ENCODE data around the gene SLC9A2. TPM values are rescaled to one million over a fixed set of nuclear protein-coding genes. Genes with fewer than 3 reads are reported as not detected.

The SLC9A2 gene, protein sequence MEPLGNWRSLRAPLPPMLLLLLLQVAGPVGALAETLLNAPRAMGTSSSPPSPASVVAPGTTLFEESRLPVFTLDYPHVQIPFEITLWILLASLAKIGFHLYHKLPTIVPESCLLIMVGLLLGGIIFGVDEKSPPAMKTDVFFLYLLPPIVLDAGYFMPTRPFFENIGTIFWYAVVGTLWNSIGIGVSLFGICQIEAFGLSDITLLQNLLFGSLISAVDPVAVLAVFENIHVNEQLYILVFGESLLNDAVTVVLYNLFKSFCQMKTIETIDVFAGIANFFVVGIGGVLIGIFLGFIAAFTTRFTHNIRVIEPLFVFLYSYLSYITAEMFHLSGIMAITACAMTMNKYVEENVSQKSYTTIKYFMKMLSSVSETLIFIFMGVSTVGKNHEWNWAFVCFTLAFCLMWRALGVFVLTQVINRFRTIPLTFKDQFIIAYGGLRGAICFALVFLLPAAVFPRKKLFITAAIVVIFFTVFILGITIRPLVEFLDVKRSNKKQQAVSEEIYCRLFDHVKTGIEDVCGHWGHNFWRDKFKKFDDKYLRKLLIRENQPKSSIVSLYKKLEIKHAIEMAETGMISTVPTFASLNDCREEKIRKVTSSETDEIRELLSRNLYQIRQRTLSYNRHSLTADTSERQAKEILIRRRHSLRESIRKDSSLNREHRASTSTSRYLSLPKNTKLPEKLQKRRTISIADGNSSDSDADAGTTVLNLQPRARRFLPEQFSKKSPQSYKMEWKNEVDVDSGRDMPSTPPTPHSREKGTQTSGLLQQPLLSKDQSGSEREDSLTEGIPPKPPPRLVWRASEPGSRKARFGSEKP
- total RNA-seq: under 1 TPM in 1 of 2 donors, not detected in 1; 0.22 TPM

DNA sequence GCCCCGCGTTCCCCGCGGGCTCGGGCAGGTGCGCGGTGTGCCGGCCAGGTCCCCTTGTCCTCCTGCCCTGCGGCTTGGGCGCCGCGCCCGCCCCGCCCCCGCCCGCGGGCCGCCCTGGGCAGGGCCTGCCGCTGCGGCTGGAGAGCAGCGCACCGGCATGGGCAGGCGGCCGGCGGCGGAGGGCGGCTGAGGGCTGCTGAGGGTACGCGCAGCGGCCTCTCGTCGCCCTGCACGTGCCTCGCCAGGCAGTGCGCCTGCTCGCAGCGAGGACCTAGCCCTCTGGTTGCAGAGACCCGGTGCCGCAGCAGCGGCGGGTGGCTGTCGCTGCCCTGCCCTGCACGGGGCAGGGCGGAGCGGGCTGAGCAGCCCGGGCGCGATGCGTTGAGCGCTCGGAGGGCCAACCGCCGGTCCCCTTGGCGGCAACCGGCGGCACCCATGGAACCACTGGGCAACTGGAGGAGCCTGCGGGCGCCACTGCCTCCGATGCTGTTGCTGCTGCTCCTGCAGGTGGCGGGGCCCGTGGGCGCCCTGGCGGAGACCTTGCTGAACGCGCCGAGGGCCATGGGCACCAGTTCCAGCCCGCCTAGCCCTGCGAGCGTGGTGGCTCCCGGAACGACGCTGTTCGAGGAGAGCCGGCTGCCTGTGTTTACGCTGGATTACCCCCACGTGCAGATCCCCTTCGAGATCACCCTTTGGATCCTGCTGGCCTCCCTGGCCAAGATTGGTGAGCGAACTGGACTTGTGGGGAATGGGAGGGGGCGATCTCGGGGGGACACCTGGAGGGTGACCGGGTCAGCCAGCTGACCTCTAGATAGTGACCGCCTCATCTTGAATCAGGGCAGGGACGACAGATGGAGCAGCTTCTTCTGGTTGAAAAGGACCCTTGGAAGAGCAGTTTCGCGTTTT, at the start of gene SLC9A2:
SLC9A2 (plus strand) TSS at position 140 of the 906 bp plus-strand sequence; CDS start at position 436, 296 bp downstream.
- no peak within 1 kb of the TSS for H3K27ac ChIP-seq
- H3K36me3 ChIP-seq: no peaks in the 10 kb centered on the region
- H3K4me1 ChIP-seq: peaks cover 0 to 18% of the 10 kb centered on the region in 2 donors
- no peak for DNase-seq (ENCODE audit: low spot score)
- H3K9me3 ChIP-seq: no peaks in the 10 kb centered on the region
- peaks cover 0 to 8% of the 10 kb centered on the region in 2 donors for H3K27me3 ChIP-seq
- TF ChIP-seq, protein P1, sequence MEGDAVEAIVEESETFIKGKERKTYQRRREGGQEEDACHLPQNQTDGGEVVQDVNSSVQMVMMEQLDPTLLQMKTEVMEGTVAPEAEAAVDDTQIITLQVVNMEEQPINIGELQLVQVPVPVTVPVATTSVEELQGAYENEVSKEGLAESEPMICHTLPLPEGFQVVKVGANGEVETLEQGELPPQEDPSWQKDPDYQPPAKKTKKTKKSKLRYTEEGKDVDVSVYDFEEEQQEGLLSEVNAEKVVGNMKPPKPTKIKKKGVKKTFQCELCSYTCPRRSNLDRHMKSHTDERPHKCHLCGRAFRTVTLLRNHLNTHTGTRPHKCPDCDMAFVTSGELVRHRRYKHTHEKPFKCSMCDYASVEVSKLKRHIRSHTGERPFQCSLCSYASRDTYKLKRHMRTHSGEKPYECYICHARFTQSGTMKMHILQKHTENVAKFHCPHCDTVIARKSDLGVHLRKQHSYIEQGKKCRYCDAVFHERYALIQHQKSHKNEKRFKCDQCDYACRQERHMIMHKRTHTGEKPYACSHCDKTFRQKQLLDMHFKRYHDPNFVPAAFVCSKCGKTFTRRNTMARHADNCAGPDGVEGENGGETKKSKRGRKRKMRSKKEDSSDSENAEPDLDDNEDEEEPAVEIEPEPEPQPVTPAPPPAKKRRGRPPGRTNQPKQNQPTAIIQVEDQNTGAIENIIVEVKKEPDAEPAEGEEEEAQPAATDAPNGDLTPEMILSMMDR (IDR thresholded peaks at IDR 0.05): no peak
- peak within 1 kb of the TSS; percentile 22 to 50 for H3K4me3 ChIP-seq

DNA sequence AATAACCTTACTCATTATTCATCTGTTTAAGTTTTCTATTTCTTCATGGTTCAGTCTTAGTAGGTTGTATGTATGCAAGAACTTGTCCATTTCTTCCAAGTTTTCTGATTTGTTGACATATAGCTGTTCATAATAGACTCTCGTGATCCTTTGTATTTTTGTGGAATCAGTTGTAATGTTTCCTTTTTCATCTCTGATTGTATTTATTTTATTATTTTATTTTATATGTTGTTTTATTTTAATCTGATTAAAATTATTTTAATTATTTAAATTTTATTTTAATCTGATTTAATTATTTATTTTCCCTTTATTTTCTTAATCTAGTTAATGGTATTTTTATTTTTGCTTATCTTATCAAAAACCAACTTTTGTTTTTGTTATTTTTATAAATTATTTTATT, 43.5 kb upstream of the SLC9A2 start:
- no peak overlapping the region for H3K4me3 ChIP-seq
- H3K27ac ChIP-seq: no peak overlapping the region
- H3K36me3 ChIP-seq: no peaks in the 10 kb centered on the region
- no peaks in the 10 kb centered on the region for H3K4me1 ChIP-seq
- no peaks in the 10 kb centered on the region for H3K27me3 ChIP-seq
- TF ChIP-seq, protein P1 (IDR thresholded peaks at IDR 0.05): no peak
- H3K9me3 ChIP-seq: peaks cover 0 to 32% of the 10 kb centered on the region in 2 donors
- DNase-seq (ENCODE audit: low spot score): no peak

DNA sequence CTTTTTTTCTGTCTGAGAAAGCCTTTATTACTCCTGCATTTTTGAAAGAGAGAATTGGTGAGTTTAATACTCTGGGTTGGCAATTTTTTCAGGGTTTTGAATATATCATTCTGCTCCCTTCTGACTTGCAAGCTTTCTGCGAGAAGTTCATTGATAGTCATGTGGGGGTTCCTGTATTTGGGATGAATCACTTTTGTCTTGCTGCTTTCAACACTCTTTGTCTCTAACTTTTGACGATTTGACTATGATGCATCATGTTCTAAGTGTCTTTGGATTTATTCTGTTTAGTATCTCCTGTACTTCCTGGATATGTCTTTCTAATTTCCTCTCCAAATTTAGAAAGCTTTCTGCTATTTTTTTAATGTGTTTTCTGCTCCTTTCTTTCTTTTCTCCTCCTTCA, 41.0 kb upstream of the SLC9A2 start:
- no peaks in the 10 kb centered on the region for H3K27me3 ChIP-seq
- H3K4me3 ChIP-seq: no peak overlapping the region
- H3K4me1 ChIP-seq: no peaks in the 10 kb centered on the region
- no peak overlapping the region for H3K27ac ChIP-seq
- no peaks in the 10 kb centered on the region for H3K36me3 ChIP-seq
- peaks cover 0 to 26% of the 10 kb centered on the region in 2 donors for H3K9me3 ChIP-seq
- TF ChIP-seq, protein P1 (IDR thresholded peaks at IDR 0.05): no peak
- DNase-seq (ENCODE audit: low spot score): no peak

DNA sequence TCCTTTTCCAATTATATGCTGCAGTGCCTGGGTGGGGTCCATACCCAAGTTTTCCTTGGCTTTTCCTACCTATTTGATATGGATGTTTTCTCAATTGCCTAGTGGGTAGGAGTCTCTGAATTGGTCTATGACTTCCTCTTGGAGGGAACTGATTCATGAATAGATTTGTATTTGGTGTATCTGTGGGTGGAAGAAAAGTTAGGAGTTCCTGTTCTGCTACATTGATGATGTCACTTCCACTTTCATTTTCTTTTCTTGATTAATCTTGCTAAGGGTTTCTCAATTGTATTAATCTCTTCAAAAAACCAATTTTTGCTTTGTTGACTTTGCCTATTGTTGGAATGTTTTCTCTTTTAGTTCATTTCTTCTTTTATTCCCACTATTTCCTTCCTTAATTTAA, 37.4 kb upstream of the SLC9A2 start:
- H3K4me3 ChIP-seq: no peak overlapping the region
- DNase-seq (ENCODE audit: low spot score): no peak
- H3K27ac ChIP-seq: no peak overlapping the region
- TF ChIP-seq, protein P1 (IDR thresholded peaks at IDR 0.05): no peak
- no peaks in the 10 kb centered on the region for H3K36me3 ChIP-seq
- H3K27me3 ChIP-seq: no peaks in the 10 kb centered on the region
- H3K9me3 ChIP-seq: peaks cover 0 to 14% of the 10 kb centered on the region in 2 donors
- H3K4me1 ChIP-seq: no peaks in the 10 kb centered on the region

DNA sequence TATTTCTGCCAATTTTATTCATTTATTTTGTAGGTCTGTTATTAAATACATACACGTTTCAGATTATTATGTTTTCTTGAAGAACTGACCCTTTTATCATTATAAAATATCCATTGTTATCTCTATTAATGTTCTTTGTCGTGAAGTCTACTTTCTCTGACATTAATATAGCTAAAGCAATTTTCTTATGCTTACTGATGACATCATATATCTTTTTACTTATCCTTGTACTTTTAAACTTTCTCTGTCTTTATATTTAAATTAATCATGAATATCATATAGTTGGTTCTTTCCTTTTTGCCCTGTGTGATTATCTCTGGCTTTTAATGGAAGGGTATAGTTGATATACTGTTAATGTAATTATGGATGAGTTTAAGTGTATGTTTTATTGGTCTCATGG, 36.5 kb upstream of the SLC9A2 start:
- H3K36me3 ChIP-seq: no peaks in the 10 kb centered on the region
- TF ChIP-seq, protein P1 (IDR thresholded peaks at IDR 0.05): no peak
- no peak overlapping the region for H3K4me3 ChIP-seq
- H3K27ac ChIP-seq: no peak overlapping the region
- no peaks in the 10 kb centered on the region for H3K4me1 ChIP-seq
- peaks cover 0 to 13% of the 10 kb centered on the region in 2 donors for H3K9me3 ChIP-seq
- no peaks in the 10 kb centered on the region for H3K27me3 ChIP-seq
- no peak for DNase-seq (ENCODE audit: low spot score)

All from right atrium auricular region (tissue), 2 donors.